Measurements from ENCODE around the gene PUM1.

The PUM1 gene

DNA sequence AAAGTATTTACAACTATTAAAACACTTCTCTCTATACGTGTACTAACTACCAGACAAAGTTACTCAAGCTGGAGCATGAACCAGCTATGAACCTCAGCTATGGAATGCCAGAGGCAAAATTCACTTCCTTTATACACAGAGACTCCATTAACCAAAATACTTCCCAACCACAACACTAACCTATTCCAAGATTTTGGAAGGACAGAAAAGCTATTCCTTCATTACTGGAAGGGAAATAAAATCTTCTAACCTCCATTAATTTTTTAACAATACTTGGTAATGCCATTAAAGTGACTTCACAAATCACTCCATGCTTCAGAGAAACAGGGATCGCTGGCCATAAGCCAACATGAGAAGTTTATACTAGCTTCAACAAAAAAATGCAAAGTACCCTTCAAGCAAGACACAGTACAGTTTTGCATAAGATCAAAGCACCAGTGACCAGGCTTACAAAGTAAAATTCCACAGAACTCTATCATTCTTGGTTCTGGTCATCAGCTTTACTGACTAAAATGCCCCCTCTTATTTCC lies 58.0 kb downstream of the PUM1 start:
- ChIA-PET CTCF (no interaction called here), POLR2A (ENCODE audit: low non-redundant PET) (no interaction called here)
- TF ChIP-seq CTCF (conservative IDR thresholded peaks at IDR 0.05; ENCODE audit: low read depth) = no peak
- H3K27ac ChIP-seq = no peak overlapping the region
- peak; percentile 68 for DNase-seq (ENCODE audit: low spot score)

- no peak for TF ChIP-seq CTCF (conservative IDR thresholded peaks at IDR 0.05; ENCODE audit: low read depth)
- CTCF ChIA-PET = no interaction called here
- no peak for DNase-seq (ENCODE audit: low spot score)
- no peak overlapping the region for H3K27ac ChIP-seq
- POLR2A ChIA-PET (ENCODE audit: low non-redundant PET) = no interaction called here
These were observed 58.8 kb downstream of the PUM1 start for GRCh38 chr1:31006747-31007146.

DNA sequence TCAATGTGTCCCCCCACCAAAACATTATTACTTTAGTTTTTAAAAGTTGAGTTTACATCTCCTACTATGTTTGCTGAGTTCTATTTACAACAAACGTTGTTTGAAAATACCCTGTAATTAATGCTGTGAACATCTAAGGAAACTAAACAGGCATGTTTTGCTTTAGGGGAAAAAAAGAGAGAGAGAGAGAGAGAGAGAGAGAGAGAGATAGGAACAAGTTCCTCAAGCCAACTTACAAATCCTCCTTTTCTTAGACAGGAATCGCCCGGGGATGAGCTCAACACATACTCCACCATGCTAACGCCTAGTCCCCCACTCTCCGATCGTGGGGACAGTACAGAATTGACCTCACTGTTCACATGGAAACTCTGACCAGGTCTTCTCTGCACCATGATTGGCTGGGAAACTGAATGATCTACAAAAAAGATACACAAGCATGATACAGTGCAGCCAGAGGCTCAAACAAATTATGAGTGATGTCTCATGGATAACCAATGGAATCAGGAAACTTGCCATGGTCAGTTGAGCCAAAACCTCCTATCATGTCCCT lies 59.8 kb downstream of the PUM1 start:
- H3K27ac ChIP-seq = no peak overlapping the region
- DNase-seq (ENCODE audit: low spot score) = no peak
- ChIA-PET CTCF (no interaction called here), POLR2A (ENCODE audit: low non-redundant PET) (interaction anchor here (0.5 kb wide), 1 partner anchor 153 kb away, joined by 9 read pairs; no protein-coding TSS in a partner anchor)
- no peak for TF ChIP-seq CTCF (conservative IDR thresholded peaks at IDR 0.05; ENCODE audit: low read depth)

- DNase-seq (ENCODE audit: low spot score) = no peak
- ChIA-PET POLR2A (ENCODE audit: low non-redundant PET) (no interaction called here), CTCF (no interaction called here)
- TF ChIP-seq CTCF (conservative IDR thresholded peaks at IDR 0.05; ENCODE audit: low read depth) = no peak
- no peak overlapping the region for H3K27ac ChIP-seq
These were observed 60.3 kb downstream of the PUM1 start for GRCh38 chr1:31005198-31005597.

- no peak for TF ChIP-seq CTCF (conservative IDR thresholded peaks at IDR 0.05; ENCODE audit: low read depth)
- no peak overlapping the region for H3K27ac ChIP-seq
- DNase-seq (ENCODE audit: low spot score) = no peak
- CTCF ChIA-PET = interaction anchor here (0.8 kb wide), 1 partner anchor 322 kb away, joined by 4 read pairs; no protein-coding TSS in a partner anchor
- POLR2A ChIA-PET (ENCODE audit: low non-redundant PET) = interaction anchor here (0.5 kb wide), 1 partner anchor 8 kb away, joined by 11 read pairs; no protein-coding TSS in a partner anchor
These were observed 61.3 kb downstream of the PUM1 start for GRCh38 chr1:31004231-31004621.

DNA sequence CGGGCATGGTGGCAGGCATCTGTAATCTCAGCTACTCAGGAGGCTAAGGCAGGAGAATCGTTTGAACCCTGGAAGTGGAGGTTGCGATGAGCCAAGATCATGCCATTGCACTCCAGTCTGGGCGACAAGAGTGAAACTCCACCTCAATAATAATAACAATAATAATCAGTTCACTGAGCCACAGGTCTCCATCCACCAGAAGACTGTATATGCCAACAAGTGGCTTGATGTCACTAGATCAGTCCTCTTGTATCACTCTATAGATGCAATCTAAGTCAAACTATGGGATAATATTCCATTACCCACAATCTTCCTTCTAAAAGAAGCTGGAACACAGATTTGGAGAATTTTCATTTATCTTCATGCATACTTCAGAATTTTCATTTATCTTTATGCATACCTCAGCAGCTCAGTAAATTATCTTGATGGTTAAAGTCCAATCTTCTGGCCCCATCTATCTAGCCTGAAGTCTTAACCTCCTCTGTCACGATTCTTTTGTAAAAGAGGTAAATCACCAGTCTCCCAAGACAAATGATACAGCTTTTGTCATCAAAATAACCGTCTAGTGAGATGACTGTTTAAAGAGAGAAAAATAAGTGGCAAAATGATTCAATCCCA lies 61.8 kb downstream of the PUM1 start:
- TF ChIP-seq CTCF (conservative IDR thresholded peaks at IDR 0.05; ENCODE audit: low read depth) = no peak
- H3K27ac ChIP-seq = no peak overlapping the region
- no peak for DNase-seq (ENCODE audit: low spot score)
- ChIA-PET CTCF (interaction anchor here (0.8 kb wide), 1 partner anchor 323 kb away, joined by 4 read pairs; no protein-coding TSS in a partner anchor), POLR2A (ENCODE audit: low non-redundant PET) (interaction anchor here (0.5 kb wide), 1 partner anchor 9 kb away, joined by 11 read pairs; no protein-coding TSS in a partner anchor)

Measured in RWPE1 (cell line).